ENCODE measurements around the gene SLF2.

SLF2 gene

DNA sequence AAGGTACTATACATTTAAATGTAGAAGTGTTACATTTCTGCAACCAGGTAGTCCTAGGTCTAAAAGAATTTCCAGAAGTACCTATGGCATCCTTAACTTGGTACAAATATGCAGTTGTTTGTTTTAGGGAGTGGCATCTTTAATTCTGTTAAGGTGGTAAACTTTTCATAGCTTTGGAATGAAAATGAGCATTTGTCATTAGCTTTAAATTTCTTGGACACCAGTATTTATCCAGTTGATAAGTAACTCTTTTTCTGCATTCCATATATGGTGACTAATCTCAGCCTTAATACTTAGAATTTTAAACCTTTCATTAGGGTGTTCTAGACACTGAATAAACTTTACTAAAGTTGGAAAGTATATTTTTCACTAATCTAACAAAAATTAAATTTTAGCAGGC lies 10.8 kb downstream of the SLF2 start:
- ATAC-seq = no peak
- TF ChIP-seq, protein P1, sequence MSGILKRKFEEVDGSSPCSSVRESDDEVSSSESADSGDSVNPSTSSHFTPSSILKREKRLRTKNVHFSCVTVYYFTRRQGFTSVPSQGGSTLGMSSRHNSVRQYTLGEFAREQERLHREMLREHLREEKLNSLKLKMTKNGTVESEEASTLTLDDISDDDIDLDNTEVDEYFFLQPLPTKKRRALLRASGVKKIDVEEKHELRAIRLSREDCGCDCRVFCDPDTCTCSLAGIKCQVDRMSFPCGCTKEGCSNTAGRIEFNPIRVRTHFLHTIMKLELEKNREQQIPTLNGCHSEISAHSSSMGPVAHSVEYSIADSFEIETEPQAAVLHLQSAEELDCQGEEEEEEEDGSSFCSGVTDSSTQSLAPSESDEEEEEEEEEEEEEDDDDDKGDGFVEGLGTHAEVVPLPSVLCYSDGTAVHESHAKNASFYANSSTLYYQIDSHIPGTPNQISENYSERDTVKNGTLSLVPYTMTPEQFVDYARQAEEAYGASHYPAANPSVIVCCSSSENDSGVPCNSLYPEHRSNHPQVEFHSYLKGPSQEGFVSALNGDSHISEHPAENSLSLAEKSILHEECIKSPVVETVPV (CRISPR knock-in tag; IDR thresholded peaks at IDR 0.05) = no peak
- TF ChIP-seq, protein P2, sequence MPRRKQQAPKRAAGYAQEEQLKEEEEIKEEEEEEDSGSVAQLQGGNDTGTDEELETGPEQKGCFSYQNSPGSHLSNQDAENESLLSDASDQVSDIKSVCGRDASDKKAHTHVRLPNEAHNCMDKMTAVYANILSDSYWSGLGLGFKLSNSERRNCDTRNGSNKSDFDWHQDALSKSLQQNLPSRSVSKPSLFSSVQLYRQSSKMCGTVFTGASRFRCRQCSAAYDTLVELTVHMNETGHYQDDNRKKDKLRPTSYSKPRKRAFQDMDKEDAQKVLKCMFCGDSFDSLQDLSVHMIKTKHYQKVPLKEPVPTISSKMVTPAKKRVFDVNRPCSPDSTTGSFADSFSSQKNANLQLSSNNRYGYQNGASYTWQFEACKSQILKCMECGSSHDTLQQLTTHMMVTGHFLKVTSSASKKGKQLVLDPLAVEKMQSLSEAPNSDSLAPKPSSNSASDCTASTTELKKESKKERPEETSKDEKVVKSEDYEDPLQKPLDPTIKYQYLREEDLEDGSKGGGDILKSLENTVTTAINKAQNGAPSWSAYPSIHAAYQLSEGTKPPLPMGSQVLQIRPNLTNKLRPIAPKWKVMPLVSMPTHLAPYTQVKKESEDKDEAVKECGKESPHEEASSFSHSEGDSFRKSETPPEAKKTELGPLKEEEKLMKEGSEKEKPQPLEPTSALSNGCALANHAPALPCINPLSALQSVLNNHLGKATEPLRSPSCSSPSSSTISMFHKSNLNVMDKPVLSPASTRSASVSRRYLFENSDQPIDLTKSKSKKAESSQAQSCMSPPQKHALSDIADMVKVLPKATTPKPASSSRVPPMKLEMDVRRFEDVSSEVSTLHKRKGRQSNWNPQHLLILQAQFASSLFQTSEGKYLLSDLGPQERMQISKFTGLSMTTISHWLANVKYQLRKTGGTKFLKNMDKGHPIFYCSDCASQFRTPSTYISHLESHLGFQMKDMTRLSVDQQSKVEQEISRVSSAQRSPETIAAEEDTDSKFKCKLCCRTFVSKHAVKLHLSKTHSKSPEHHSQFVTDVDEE (CRISPR knock-in tag; IDR thresholded peaks at IDR 0.05) = no peak
- no peak for TF ChIP-seq CSDC2 (CRISPR knock-in tag; IDR thresholded peaks at IDR 0.05)
- TF ChIP-seq BACH2 (CRISPR knock-in tag; IDR thresholded peaks at IDR 0.05; ENCODE audit: borderline replicate concordance) = no peak
- TF ChIP-seq ISL1 (CRISPR knock-in tag; IDR thresholded peaks at IDR 0.05) = no peak
- no peak for TF ChIP-seq TOX (CRISPR knock-in tag; IDR thresholded peaks at IDR 0.05; ENCODE audit: borderline replicate concordance)
- TF ChIP-seq ZC3H10 (CRISPR knock-in tag; IDR thresholded peaks at IDR 0.05) = no peak

DNA sequence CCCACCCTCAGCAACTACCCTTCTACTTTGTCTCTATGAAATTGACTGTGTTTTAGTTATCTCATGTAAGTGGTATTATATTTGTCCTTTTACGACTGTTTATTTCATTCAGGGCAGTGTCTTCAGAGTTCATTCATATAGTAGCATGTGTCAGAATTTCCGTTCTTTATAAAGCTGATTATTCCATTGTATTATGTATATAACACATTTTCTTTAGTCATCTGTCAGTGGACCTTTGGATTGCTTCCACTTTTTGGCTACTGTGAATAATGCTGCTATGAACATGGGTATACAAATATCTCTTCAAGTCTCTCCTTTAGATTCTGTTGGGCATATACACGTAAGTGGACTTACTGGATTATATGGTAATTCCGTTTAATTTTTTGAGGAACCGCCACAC lies 14.5 kb downstream of the SLF2 start:
- ATAC-seq = no peak
- TF ChIP-seq ISL1 (CRISPR knock-in tag; IDR thresholded peaks at IDR 0.05) (no peak), CSDC2 (CRISPR knock-in tag; IDR thresholded peaks at IDR 0.05) (no peak), TCF4 (CRISPR knock-in tag; IDR thresholded peaks at IDR 0.05; ENCODE audit: borderline replicate concordance) (no peak), BACH2 (CRISPR knock-in tag; IDR thresholded peaks at IDR 0.05; ENCODE audit: borderline replicate concordance) (no peak), OSR1 (CRISPR knock-in tag; IDR thresholded peaks at IDR 0.05) (no peak), GLIS3 (CRISPR knock-in tag; IDR thresholded peaks at IDR 0.05) (no peak), ARNTL (CRISPR knock-in tag; IDR thresholded peaks at IDR 0.05; ENCODE audit: borderline replicate concordance, low read depth) (no peak), SNAI2 (CRISPR knock-in tag; IDR thresholded peaks at IDR 0.05) (no peak), ZNF565 (CRISPR knock-in tag; conservative IDR thresholded peaks at IDR 0.05; ENCODE audit: low read depth) (no peak), ZNF70 (CRISPR knock-in tag; IDR thresholded peaks at IDR 0.05) (no peak), TOX (CRISPR knock-in tag; IDR thresholded peaks at IDR 0.05; ENCODE audit: borderline replicate concordance) (no peak), ZFP3 (CRISPR knock-in tag; IDR thresholded peaks at IDR 0.05) (no peak), RARB (CRISPR knock-in tag; IDR thresholded peaks at IDR 0.05) (no peak)
- TF ChIP-seq, protein P3, sequence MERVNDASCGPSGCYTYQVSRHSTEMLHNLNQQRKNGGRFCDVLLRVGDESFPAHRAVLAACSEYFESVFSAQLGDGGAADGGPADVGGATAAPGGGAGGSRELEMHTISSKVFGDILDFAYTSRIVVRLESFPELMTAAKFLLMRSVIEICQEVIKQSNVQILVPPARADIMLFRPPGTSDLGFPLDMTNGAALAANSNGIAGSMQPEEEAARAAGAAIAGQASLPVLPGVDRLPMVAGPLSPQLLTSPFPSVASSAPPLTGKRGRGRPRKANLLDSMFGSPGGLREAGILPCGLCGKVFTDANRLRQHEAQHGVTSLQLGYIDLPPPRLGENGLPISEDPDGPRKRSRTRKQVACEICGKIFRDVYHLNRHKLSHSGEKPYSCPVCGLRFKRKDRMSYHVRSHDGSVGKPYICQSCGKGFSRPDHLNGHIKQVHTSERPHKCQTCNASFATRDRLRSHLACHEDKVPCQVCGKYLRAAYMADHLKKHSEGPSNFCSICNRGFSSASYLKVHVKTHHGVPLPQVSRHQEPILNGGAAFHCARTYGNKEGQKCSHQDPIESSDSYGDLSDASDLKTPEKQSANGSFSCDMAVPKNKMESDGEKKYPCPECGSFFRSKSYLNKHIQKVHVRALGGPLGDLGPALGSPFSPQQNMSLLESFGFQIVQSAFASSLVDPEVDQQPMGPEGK (CRISPR knock-in tag; IDR thresholded peaks at IDR 0.05; ENCODE audit: borderline replicate concordance) = no peak
- TF ChIP-seq, protein P4, sequence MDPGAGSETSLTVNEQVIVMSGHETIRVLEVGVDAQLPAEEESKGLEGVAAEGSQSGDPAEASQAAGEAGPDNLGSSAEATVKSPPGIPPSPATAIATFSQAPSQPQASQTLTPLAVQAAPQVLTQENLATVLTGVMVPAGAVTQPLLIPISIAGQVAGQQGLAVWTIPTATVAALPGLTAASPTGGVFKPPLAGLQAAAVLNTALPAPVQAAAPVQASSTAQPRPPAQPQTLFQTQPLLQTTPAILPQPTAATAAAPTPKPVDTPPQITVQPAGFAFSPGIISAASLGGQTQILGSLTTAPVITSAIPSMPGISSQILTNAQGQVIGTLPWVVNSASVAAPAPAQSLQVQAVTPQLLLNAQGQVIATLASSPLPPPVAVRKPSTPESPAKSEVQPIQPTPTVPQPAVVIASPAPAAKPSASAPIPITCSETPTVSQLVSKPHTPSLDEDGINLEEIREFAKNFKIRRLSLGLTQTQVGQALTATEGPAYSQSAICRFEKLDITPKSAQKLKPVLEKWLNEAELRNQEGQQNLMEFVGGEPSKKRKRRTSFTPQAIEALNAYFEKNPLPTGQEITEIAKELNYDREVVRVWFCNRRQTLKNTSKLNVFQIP (CRISPR knock-in tag; IDR thresholded peaks at IDR 0.05; ENCODE audit: borderline replicate concordance, low read depth) = no peak
- TF ChIP-seq, protein P1 (CRISPR knock-in tag; IDR thresholded peaks at IDR 0.05) = no peak
- TF ChIP-seq, protein P2 (CRISPR knock-in tag; IDR thresholded peaks at IDR 0.05) = no peak
- TF ChIP-seq, protein P5, sequence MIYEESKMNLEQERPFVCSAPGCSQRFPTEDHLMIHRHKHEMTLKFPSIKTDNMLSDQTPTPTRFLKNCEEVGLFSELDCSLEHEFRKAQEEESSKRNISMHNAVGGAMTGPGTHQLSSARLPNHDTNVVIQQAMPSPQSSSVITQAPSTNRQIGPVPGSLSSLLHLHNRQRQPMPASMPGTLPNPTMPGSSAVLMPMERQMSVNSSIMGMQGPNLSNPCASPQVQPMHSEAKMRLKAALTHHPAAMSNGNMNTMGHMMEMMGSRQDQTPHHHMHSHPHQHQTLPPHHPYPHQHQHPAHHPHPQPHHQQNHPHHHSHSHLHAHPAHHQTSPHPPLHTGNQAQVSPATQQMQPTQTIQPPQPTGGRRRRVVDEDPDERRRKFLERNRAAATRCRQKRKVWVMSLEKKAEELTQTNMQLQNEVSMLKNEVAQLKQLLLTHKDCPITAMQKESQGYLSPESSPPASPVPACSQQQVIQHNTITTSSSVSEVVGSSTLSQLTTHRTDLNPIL (CRISPR knock-in tag; IDR thresholded peaks at IDR 0.05; ENCODE audit: low read depth) = no peak
